BJ (cell line): ENCODE measurements around the gene BHLHE23. TPM values are rescaled to one million over a fixed set of nuclear protein-coding genes. Genes with fewer than 3 reads are reported as not detected.

Experiments
- CTCF ChIA-PET: fragments of 350-600 bp; formaldehyde crosslinking; extraction: SDS; loops from one replicate; lab custom pipeline; 2021; ENCODE audit warnings: antibody characterized with exemption, inconsistent platforms; lab: Yijun Ruan, JAX
- POLR2A ChIA-PET: fragments of 300-600 bp; sonication (Branson Sonifier 250); formaldehyde crosslinking; extraction: SDS; loops from one replicate; lab custom pipeline; 2021; ENCODE audit warnings: antibody characterized with exemption; lab: Charles Lee
- DNase-seq: peaks from one replicate; pipeline ENCODE4 v3.0.0-alpha.2; 2011; ENCODE audit warnings: low read depth
- H3K27me3 ChIP-seq: 2 replicates; pipeline ENCODE4 v1.6.0; 2011; ENCODE audit warnings: low read length; ENCODE audit not compliant: control insufficient read depth, insufficient read depth
- H3K36me3 ChIP-seq: 2 replicates; pipeline ENCODE4 v1.5.1; 2011; ENCODE audit warnings: low read length; ENCODE audit not compliant: control insufficient read depth, insufficient read depth
- H3K4me3 ChIP-seq: 2 replicates; pipeline ENCODE4 v1.5.1; 2011; ENCODE audit warnings: low read depth, mild to moderate bottlenecking, control low read depth, low read length
- polyA plus RNA-seq: library from polyadenylated mRNA; depleted of rRNA; stranded (reverse); fragments of >200 nt; gene quantifications from 2 replicates; pipeline ENCODE4 v1.2.3, GENCODE V29; 2011
- TF ChIP-seq, protein P1 (sequence below): IDR thresholded peaks from 2 replicates; pipeline ENCODE4 v1.5.1; 2011; ENCODE audit warnings: low read depth, mild to moderate bottlenecking, control low read depth, inconsistent platforms, low read length, moderate library complexity; ENCODE audit not compliant: insufficient read depth

BHLHE23 gene
- polyA plus RNA-seq, 1 experiment, result not detected

DNA sequence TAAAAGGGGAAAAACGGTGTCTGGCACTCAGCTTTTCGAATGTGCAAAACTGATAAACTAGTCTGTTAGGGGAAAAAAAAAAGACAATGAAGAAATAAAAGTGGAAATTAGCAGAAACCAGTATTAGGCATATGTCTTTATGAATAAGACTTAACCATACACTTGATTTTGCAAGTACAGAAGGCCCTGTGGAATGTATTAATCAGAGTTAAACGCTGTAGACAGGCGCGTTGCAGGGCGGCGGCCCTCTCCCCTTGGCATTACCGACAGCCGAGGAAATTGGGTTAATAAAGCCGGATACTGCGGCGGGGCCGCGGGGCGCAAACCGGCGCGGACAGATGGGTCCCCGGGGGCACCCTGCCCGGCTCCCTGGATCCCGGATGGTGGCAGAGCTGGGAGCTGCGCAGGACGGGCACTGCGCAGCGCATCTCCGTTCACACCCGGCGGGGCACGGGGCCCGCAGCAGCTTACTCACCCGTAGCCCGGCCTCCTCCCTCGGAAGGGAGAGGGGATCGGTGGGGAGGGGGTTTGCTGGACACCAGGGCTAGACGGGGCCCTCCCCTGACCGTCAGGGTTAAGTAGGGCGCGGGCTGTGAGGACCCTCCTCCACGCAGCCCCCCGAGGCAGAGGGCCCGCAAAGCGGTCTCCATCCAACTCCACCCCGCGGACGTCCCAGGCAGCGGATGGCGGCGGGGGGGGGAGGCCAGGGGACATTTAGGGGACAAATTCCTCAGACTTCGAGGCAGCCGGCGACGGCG is 2.0 kb downstream of the BHLHE23 start:
- ChIA-PET CTCF (interaction anchor here (1.2 to 1.9 kb wide), 2 partner anchors 25 to 132 kb away, joined by 3 to 4 read pairs; no protein-coding TSS in a partner anchor), POLR2A (no interaction called here)
- TF ChIP-seq, protein P1, sequence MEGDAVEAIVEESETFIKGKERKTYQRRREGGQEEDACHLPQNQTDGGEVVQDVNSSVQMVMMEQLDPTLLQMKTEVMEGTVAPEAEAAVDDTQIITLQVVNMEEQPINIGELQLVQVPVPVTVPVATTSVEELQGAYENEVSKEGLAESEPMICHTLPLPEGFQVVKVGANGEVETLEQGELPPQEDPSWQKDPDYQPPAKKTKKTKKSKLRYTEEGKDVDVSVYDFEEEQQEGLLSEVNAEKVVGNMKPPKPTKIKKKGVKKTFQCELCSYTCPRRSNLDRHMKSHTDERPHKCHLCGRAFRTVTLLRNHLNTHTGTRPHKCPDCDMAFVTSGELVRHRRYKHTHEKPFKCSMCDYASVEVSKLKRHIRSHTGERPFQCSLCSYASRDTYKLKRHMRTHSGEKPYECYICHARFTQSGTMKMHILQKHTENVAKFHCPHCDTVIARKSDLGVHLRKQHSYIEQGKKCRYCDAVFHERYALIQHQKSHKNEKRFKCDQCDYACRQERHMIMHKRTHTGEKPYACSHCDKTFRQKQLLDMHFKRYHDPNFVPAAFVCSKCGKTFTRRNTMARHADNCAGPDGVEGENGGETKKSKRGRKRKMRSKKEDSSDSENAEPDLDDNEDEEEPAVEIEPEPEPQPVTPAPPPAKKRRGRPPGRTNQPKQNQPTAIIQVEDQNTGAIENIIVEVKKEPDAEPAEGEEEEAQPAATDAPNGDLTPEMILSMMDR, result no peak
- no peak overlapping the region for H3K4me3 ChIP-seq
- DNase-seq, result no peak
- H3K27me3 ChIP-seq, result peaks cover 55% of the 10 kb centered on the region
- H3K36me3 ChIP-seq, result no peaks in the 10 kb centered on the region

DNA sequence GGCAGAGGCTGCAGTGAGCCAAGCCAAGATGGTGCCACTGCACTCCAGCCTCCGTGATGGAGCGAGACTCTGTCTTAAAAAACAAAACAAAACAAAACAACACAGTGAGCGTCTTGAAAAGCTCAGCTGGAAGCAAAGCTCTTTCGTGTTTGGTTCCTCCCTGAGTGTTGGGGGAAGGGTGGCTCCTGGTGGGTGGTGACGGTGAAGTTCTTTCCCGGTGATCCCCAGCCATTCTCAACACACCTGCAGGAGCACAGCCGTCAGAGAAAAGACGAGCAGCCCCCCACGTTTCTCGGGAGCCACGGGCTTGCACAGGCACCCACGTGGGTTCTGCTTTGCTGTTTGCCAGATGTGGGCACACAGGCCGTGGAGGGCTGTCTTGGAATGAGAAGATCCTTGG is 3.2 kb downstream of the BHLHE23 start:
- H3K27me3 ChIP-seq, result peaks cover 54% of the 10 kb centered on the region
- ChIA-PET CTCF (interaction anchor here (1.1 to 1.9 kb wide), 3 partner anchors 24 to 130 kb away, joined by 3 to 4 read pairs (median 3); no protein-coding TSS in a partner anchor), POLR2A (no interaction called here)
- H3K4me3 ChIP-seq, result no peak overlapping the region
- TF ChIP-seq, protein P1, result no peak
- no peaks in the 10 kb centered on the region for H3K36me3 ChIP-seq
- no peak for DNase-seq

DNA sequence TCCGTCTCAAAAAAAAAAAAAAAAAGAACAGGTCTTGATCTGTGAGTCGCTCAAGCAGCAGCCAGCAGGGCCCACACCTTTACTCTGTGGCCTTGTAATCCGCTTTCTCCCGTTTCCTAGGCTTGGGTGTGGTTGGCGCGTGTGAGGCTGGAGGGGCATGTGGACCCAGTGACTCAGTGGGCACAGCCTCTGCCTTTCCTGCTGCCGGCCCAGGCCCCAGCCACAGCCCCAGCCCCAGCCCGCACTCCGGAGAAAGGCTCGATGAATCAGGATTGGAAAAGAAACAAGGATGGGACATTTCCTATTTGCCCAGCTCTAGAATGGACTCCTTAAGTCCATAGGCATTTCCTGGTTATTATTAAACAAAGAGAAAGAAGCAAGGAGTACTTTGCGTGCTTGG is 4.3 kb downstream of the BHLHE23 start:
- H3K4me3 ChIP-seq, result no peak overlapping the region
- H3K27me3 ChIP-seq, result peaks cover 49% of the 10 kb centered on the region
- ChIA-PET POLR2A (no interaction called here), CTCF (no interaction called here)
- DNase-seq, result no peak
- TF ChIP-seq, protein P1, result no peak
- no peaks in the 10 kb centered on the region for H3K36me3 ChIP-seq

DNA sequence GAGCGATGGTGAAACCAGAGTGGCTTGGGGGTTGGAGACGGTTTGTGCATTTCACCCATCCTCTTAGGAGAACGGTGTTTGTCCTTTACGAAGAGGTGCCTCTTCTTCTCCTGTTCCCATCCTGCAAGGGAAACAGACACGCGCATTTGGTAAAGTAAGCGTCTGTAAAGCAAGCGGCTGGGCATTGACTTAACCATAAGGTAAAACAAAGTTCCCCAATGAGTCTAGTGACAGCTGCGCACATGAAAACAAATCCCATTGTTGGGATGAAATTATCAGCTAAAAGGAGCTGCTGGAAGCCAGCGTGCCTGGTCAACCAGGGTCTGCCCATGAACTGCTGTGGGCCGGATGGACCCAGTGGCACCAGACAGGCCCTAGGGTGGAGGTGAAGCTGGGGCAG is 5.8 kb downstream of the BHLHE23 start:
- H3K27me3 ChIP-seq, result peaks cover 41% of the 10 kb centered on the region
- no peak for DNase-seq
- no peaks in the 10 kb centered on the region for H3K36me3 ChIP-seq
- POLR2A ChIA-PET, result no interaction called here
- CTCF ChIA-PET, result no interaction called here
- TF ChIP-seq, protein P1, result no peak
- no peak overlapping the region for H3K4me3 ChIP-seq

DNA sequence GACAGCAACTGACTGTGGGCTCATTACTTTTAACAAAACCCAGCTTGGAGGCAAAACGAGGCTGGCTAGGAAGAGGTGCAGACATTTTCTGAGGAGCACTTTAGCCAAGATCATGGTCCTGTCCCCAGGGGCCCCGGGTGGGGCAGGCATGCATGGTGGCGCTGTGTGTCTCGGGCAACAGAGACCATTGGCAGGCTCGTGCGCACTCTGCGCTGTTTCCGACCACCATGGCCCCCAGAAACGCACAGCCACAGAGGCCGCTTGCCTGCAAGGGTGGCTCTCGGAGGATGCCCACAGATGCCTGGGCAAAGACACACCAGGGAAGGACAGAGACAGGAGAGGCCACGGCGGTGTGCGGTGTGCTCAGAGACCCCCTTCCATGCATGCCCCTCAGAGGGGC is 6.7 kb downstream of the BHLHE23 start:
- CTCF ChIA-PET, result interaction anchor here (1.2 kb wide), 1 partner anchor 9 kb away, joined by 4 read pairs; no protein-coding TSS in a partner anchor
- Histone ChIP-seq H3K27me3 (peaks cover 37% of the 10 kb centered on the region), H3K36me3 (no peaks in the 10 kb centered on the region), H3K4me3 (no peak overlapping the region)
- POLR2A ChIA-PET, result no interaction called here
- TF ChIP-seq, protein P1, result no peak
- DNase-seq, result no peak
